GM23338 (cell line): ENCODE results near the gene LRRC10.

Source experiments
- CREB1 ChIP-seq: fragments of 250-450 bp; sonication (Bioruptor Pico); IDR thresholded peaks from 2 replicates; pipeline ENCODE4 v1.5.0; 2020; ENCODE audit warnings: low read depth, mild to moderate bottlenecking, moderate library complexity
- CTCF ChIP-seq, 2 experiments: fragments of 200-600 bp in 1 of 2; sonication (generic) in 1 of 2; conservative IDR thresholded peaks; 2 replicates each; pipeline versions ENCODE4 v1.5.1 to v1.6.1; 2016 to 2017; ENCODE audit warnings: antibody characterized with exemption in 2 of 2, low read depth in 2 of 2, mild to moderate bottlenecking in 2 of 2, moderate library complexity in 1 of 2
- ETS1 ChIP-seq: IDR thresholded peaks from 2 replicates; pipeline ENCODE4 v1.6.1; 2016; ENCODE audit warnings: antibody characterized with exemption
- EZH2 ChIP-seq: fragments of 200-600 bp; sonication (generic); IDR thresholded peaks from one replicate; pipeline ENCODE4 v1.8.0; 2017; ENCODE audit warnings: antibody characterized with exemption, mild to moderate bottlenecking, low read depth; ENCODE audit not compliant: unreplicated experiment
- EZH2phosphoT487 ChIP-seq: fragments of 200-600 bp; sonication (generic); IDR thresholded peaks from one replicate; pipeline ENCODE4 v1.8.1; 2018; ENCODE audit warnings: antibody characterized with exemption; ENCODE audit not compliant: unreplicated experiment
- JUNB ChIP-seq: IDR thresholded peaks from one replicate; pipeline ENCODE4 v1.6.1; 2016; ENCODE audit warnings: antibody characterized with exemption; ENCODE audit not compliant: unreplicated experiment
- NANOG ChIP-seq: IDR thresholded peaks from 2 replicates; pipeline ENCODE4 v1.6.1; 2016; ENCODE audit warnings: antibody characterized with exemption, borderline replicate concordance
- POLR2AphosphoS5 ChIP-seq: IDR thresholded peaks from 2 replicates; pipeline ENCODE4 v1.6.1; 2016; ENCODE audit warnings: antibody characterized with exemption, low read depth
- REST ChIP-seq: IDR thresholded peaks from one replicate; pipeline ENCODE4 v1.6.1; 2018; ENCODE audit warnings: antibody characterized with exemption; ENCODE audit not compliant: unreplicated experiment
- ZNF114 ChIP-seq: fragments of 250-450 bp; sonication (Bioruptor Pico); IDR thresholded peaks from 2 replicates; pipeline ENCODE4 v1.5.0; 2020; ENCODE audit warnings: mild to moderate bottlenecking, moderate library complexity
- ZNF331 ChIP-seq: fragments of 250-450 bp; sonication (Bioruptor Pico); IDR thresholded peaks from 2 replicates; pipeline ENCODE4 v1.5.0; 2020; ENCODE audit warnings: low read depth, mild to moderate bottlenecking, moderate library complexity
- ZNF462 ChIP-seq: fragments of 250-450 bp; sonication (Bioruptor Pico); IDR thresholded peaks from 2 replicates; pipeline ENCODE4 v1.5.0; 2020; ENCODE audit warnings: mild to moderate bottlenecking, moderate library complexity

GRCh38 chr12:69566603-69567002 lies 44.1 kb downstream of the LRRC10 start:
- TF ChIP-seq CTCF (conservative IDR thresholded peaks at IDR 0.05; ENCODE audit: low read depth in 2 of 2) (peak; percentile 13 to 43; a peak in 2 of 4 replicates), POLR2AphosphoS5 (no peak), EZH2 (no peak), REST (no peak), ZNF331 (CRISPR knock-in tag) (no peak), CREB1 (CRISPR knock-in tag) (no peak), EZH2phosphoT487 (no peak), ETS1 (no peak), ZNF462 (CRISPR knock-in tag) (no peak), ZNF114 (CRISPR knock-in tag) (no peak), JUNB (no peak), NANOG (no peak)
